ENCODE data around the gene NELL1.

Gene NELL1

GRCh38 chr11:20864628-20865027 lies 195.2 kb downstream of the NELL1 start:
- no peaks in the 10 kb centered on the region for H3K36me3 ChIP-seq (ENCODE audit: control insufficient read depth, insufficient read depth, low read length)
- no peaks in the 10 kb centered on the region for H3K9me3 ChIP-seq (ENCODE audit: control insufficient read depth, low read length)
- no peaks in the 10 kb centered on the region for H3K4me1 ChIP-seq (ENCODE audit: control insufficient read depth, insufficient read depth, low read length, poor library complexity, severe bottlenecking)
- no peak overlapping the region for H3K27ac ChIP-seq (ENCODE audit: low read depth, low read length, severe bottlenecking)
- H3K4me3 ChIP-seq (ENCODE audit: extremely low read depth, insufficient read depth, low read length, poor library complexity, severe bottlenecking) = no peak overlapping the region

GRCh38 chr11:20865161-20865560 lies 195.8 kb downstream of the NELL1 start:
- Histone ChIP-seq H3K36me3 (ENCODE audit: control insufficient read depth, insufficient read depth, low read length) (no peaks in the 10 kb centered on the region), H3K4me3 (ENCODE audit: extremely low read depth, insufficient read depth, low read length, poor library complexity, severe bottlenecking) (no peak overlapping the region), H3K9me3 (ENCODE audit: control insufficient read depth, low read length) (no peaks in the 10 kb centered on the region), H3K27ac (ENCODE audit: low read depth, low read length, severe bottlenecking) (no peak overlapping the region), H3K4me1 (ENCODE audit: control insufficient read depth, insufficient read depth, low read length, poor library complexity, severe bottlenecking) (no peaks in the 10 kb centered on the region)
- WGBS, 2 experiments (ENCODE audit: insufficient coverage in 2 of 2) = 57 to 66% methylated on average over 3 to 4 of the region's 4 CpGs

GRCh38 chr11:20869123-20869522 lies 199.7 kb downstream of the NELL1 start:
- Histone ChIP-seq H3K9me3 (ENCODE audit: control insufficient read depth, low read length) (no peaks in the 10 kb centered on the region), H3K36me3 (ENCODE audit: control insufficient read depth, insufficient read depth, low read length) (no peaks in the 10 kb centered on the region), H3K4me1 (ENCODE audit: control insufficient read depth, insufficient read depth, low read length, poor library complexity, severe bottlenecking) (no peaks in the 10 kb centered on the region), H3K4me3 (ENCODE audit: extremely low read depth, insufficient read depth, low read length, poor library complexity, severe bottlenecking) (no peak overlapping the region), H3K27ac (ENCODE audit: low read depth, low read length, severe bottlenecking) (no peak overlapping the region)

- Histone ChIP-seq H3K36me3 (ENCODE audit: control insufficient read depth, insufficient read depth, low read length) (no peaks in the 10 kb centered on the region), H3K4me3 (ENCODE audit: extremely low read depth, insufficient read depth, low read length, poor library complexity, severe bottlenecking) (no peak overlapping the region), H3K9me3 (ENCODE audit: control insufficient read depth, low read length) (no peaks in the 10 kb centered on the region), H3K27ac (ENCODE audit: low read depth, low read length, severe bottlenecking) (no peak overlapping the region), H3K4me1 (ENCODE audit: control insufficient read depth, insufficient read depth, low read length, poor library complexity, severe bottlenecking) (no peaks in the 10 kb centered on the region)
- WGBS, 2 experiments (ENCODE audit: insufficient coverage in 2 of 2) = 0 to 23% methylated on average over 1 to 3 of the region's 3 CpGs
These were observed 203.7 kb downstream of the NELL1 start for GRCh38 chr11:20873054-20873453.

GRCh38 chr11:20874358-20874757 lies 205.0 kb downstream of the NELL1 start:
- no CpG with 5 or more reads among the region's 3 CpGs for WGBS, 2 experiments (ENCODE audit: insufficient coverage in 2 of 2)
- H3K4me1 ChIP-seq (ENCODE audit: control insufficient read depth, insufficient read depth, low read length, poor library complexity, severe bottlenecking) = no peaks in the 10 kb centered on the region
- no peak overlapping the region for H3K27ac ChIP-seq (ENCODE audit: low read depth, low read length, severe bottlenecking)
- no peaks in the 10 kb centered on the region for H3K9me3 ChIP-seq (ENCODE audit: control insufficient read depth, low read length)
- H3K36me3 ChIP-seq (ENCODE audit: control insufficient read depth, insufficient read depth, low read length) = no peaks in the 10 kb centered on the region
- no peak overlapping the region for H3K4me3 ChIP-seq (ENCODE audit: extremely low read depth, insufficient read depth, low read length, poor library complexity, severe bottlenecking)

GRCh38 chr11:20875889-20876288 lies 206.5 kb downstream of the NELL1 start:
- Histone ChIP-seq H3K9me3 (ENCODE audit: control insufficient read depth, low read length) (no peaks in the 10 kb centered on the region), H3K27ac (ENCODE audit: low read depth, low read length, severe bottlenecking) (no peak overlapping the region), H3K4me3 (ENCODE audit: extremely low read depth, insufficient read depth, low read length, poor library complexity, severe bottlenecking) (no peak overlapping the region), H3K4me1 (ENCODE audit: control insufficient read depth, insufficient read depth, low read length, poor library complexity, severe bottlenecking) (no peaks in the 10 kb centered on the region), H3K36me3 (ENCODE audit: control insufficient read depth, insufficient read depth, low read length) (no peaks in the 10 kb centered on the region)
- WGBS, 2 experiments (ENCODE audit: insufficient coverage in 2 of 2) = 65 to 71% methylated on average over 1 to 2 of the region's 3 CpGs

GRCh38 chr11:20876738-20877137 lies 207.4 kb downstream of the NELL1 start:
- H3K4me1 ChIP-seq (ENCODE audit: control insufficient read depth, insufficient read depth, low read length, poor library complexity, severe bottlenecking) = no peaks in the 10 kb centered on the region
- no peaks in the 10 kb centered on the region for H3K9me3 ChIP-seq (ENCODE audit: control insufficient read depth, low read length)
- H3K4me3 ChIP-seq (ENCODE audit: extremely low read depth, insufficient read depth, low read length, poor library complexity, severe bottlenecking) = no peak overlapping the region
- no peaks in the 10 kb centered on the region for H3K36me3 ChIP-seq (ENCODE audit: control insufficient read depth, insufficient read depth, low read length)
- H3K27ac ChIP-seq (ENCODE audit: low read depth, low read length, severe bottlenecking) = no peak overlapping the region

- Histone ChIP-seq H3K36me3 (ENCODE audit: control insufficient read depth, insufficient read depth, low read length) (no peaks in the 10 kb centered on the region), H3K4me1 (ENCODE audit: control insufficient read depth, insufficient read depth, low read length, poor library complexity, severe bottlenecking) (no peaks in the 10 kb centered on the region), H3K4me3 (ENCODE audit: extremely low read depth, insufficient read depth, low read length, poor library complexity, severe bottlenecking) (no peak overlapping the region), H3K27ac (ENCODE audit: low read depth, low read length, severe bottlenecking) (no peak overlapping the region), H3K9me3 (ENCODE audit: control insufficient read depth, low read length) (no peaks in the 10 kb centered on the region)
- no CpG with 5 or more reads among the region's 1 CpG for WGBS, 2 experiments (ENCODE audit: insufficient coverage in 2 of 2)
These were observed 210.7 kb downstream of the NELL1 start for GRCh38 chr11:20880094-20880493.

- Histone ChIP-seq H3K4me3 (ENCODE audit: extremely low read depth, insufficient read depth, low read length, poor library complexity, severe bottlenecking) (no peak overlapping the region), H3K27ac (ENCODE audit: low read depth, low read length, severe bottlenecking) (no peak overlapping the region), H3K9me3 (ENCODE audit: control insufficient read depth, low read length) (no peaks in the 10 kb centered on the region), H3K36me3 (ENCODE audit: control insufficient read depth, insufficient read depth, low read length) (no peaks in the 10 kb centered on the region), H3K4me1 (ENCODE audit: control insufficient read depth, insufficient read depth, low read length, poor library complexity, severe bottlenecking) (no peaks in the 10 kb centered on the region)
- WGBS, 2 experiments (ENCODE audit: insufficient coverage in 2 of 2) = 76% methylated on average over 2 of the region's 5 CpGs; no CpG with 5 or more reads in 1 of the 2 experiments
These were observed 212.1 kb downstream of the NELL1 start for GRCh38 chr11:20881328-20882079.

GRCh38 chr11:20887137-20887536 lies 217.8 kb downstream of the NELL1 start:
- H3K9me3 ChIP-seq (ENCODE audit: control insufficient read depth, low read length) = no peaks in the 10 kb centered on the region
- H3K27ac ChIP-seq (ENCODE audit: low read depth, low read length, severe bottlenecking) = no peak overlapping the region
- WGBS, 2 experiments (ENCODE audit: insufficient coverage in 2 of 2) = 86% methylated on average over 1 of the region's 2 CpGs; no CpG with 5 or more reads in 1 of the 2 experiments
- no peaks in the 10 kb centered on the region for H3K36me3 ChIP-seq (ENCODE audit: control insufficient read depth, insufficient read depth, low read length)
- H3K4me3 ChIP-seq (ENCODE audit: extremely low read depth, insufficient read depth, low read length, poor library complexity, severe bottlenecking) = no peak overlapping the region
- no peaks in the 10 kb centered on the region for H3K4me1 ChIP-seq (ENCODE audit: control insufficient read depth, insufficient read depth, low read length, poor library complexity, severe bottlenecking)

GRCh38 chr11:20894296-20894695 lies 224.9 kb downstream of the NELL1 start:
- no peaks in the 10 kb centered on the region for H3K4me1 ChIP-seq (ENCODE audit: control insufficient read depth, insufficient read depth, low read length, poor library complexity, severe bottlenecking)

More at GRCh38 chr11:20894296-20894695, 224.9 kb downstream of the NELL1 start:
- H3K4me3 ChIP-seq (ENCODE audit: extremely low read depth, insufficient read depth, low read length, poor library complexity, severe bottlenecking) = no peak overlapping the region
- H3K36me3 ChIP-seq (ENCODE audit: control insufficient read depth, insufficient read depth, low read length) = no peaks in the 10 kb centered on the region
- H3K27ac ChIP-seq (ENCODE audit: low read depth, low read length, severe bottlenecking) = no peak overlapping the region
- no peaks in the 10 kb centered on the region for H3K9me3 ChIP-seq (ENCODE audit: control insufficient read depth, low read length)

Data from mesodermal cell (in vitro differentiated cells).